CD14-positive monocyte (primary cell): ENCODE measurements around the gene MFNG. TPM values are rescaled to one million over a fixed set of nuclear protein-coding genes. Genes with fewer than 3 reads are reported as not detected.

Experiments used
- DNase-seq, 3 donors: peaks; one replicate each; pipeline ENCODE4 v3.0.0-alpha.2; 2011 to 2022
- H2AFZ ChIP-seq: 2 replicates; pipeline ENCODE4 v1.6.0; 2012; ENCODE audit warnings: mild to moderate bottlenecking, low read depth, low read length, inconsistent platforms; ENCODE audit not compliant: insufficient read depth, poor library complexity, severe bottlenecking
- H3K27ac ChIP-seq, 2 donors: 1 replicate in 1 of 2; 2 replicates in 1 of 2; pipeline ENCODE4 v1.5.1; 2012 to 2013; ENCODE audit warnings: low read length in 2 of 2, control low read depth in 1 of 2, inconsistent platforms in 1 of 2, low read depth in 1 of 2, mild to moderate bottlenecking in 1 of 2
- H3K27me3 ChIP-seq, 2 donors: one replicate each; pipeline versions ENCODE4 v1.6.0 to v1.6.1; 2011 to 2013; ENCODE audit warnings: low read length in 2 of 2; ENCODE audit not compliant: control insufficient read depth in 2 of 2, insufficient read depth in 2 of 2
- H3K36me3 ChIP-seq, 2 donors: replicated peaks in 1 of 2; 1 replicate in 1 of 2; 2 replicates in 1 of 2; pipeline versions ENCODE4 v1.5.1 to v1.6.1; 2012 to 2013; ENCODE audit warnings: low read length in 2 of 2, control low read depth in 1 of 2, inconsistent platforms in 1 of 2, mild to moderate bottlenecking in 1 of 2; ENCODE audit not compliant: insufficient read depth in 2 of 2, control insufficient read depth in 1 of 2
- H3K4me1 ChIP-seq, 2 donors: 1 replicate in 1 of 2; 2 replicates in 1 of 2; pipeline versions ENCODE4 v1.5.1 to v1.6.1; 2012 to 2013; ENCODE audit warnings: low read length in 2 of 2, control low read depth in 1 of 2, inconsistent platforms in 1 of 2, mild to moderate bottlenecking in 1 of 2, moderate library complexity in 1 of 2; ENCODE audit not compliant: insufficient read depth in 2 of 2, control insufficient read depth in 1 of 2
- H3K4me2 ChIP-seq: replicated peaks from 2 replicates; pipeline ENCODE3; 2012; ENCODE audit warnings: low read length, moderate library complexity, mild to moderate bottlenecking; ENCODE audit not compliant: poor library complexity, severe bottlenecking; ENCODE audit errors: extremely low read depth
- H3K4me3 ChIP-seq, 3 experiments: fragments of 200-600 bp in 1 of 3; sonication (generic) in 1 of 3; replicated peaks in 1 of 3; 1 replicate in 2 of 3; 2 replicates in 1 of 3; pipeline ENCODE4 v1.5.1; 2011 to 2013; ENCODE audit warnings: low read length in 3 of 3, mild to moderate bottlenecking in 3 of 3, control low read depth in 2 of 3, low read depth in 2 of 3, inconsistent platforms in 1 of 3, moderate library complexity in 1 of 3
- H3K79me2 ChIP-seq: 2 replicates; pipeline ENCODE4 v1.6.0; 2012; ENCODE audit warnings: mild to moderate bottlenecking, control low read depth, inconsistent platforms, low read length, moderate library complexity; ENCODE audit not compliant: insufficient read depth
- H3K9ac ChIP-seq: 2 replicates; pipeline ENCODE4 v1.6.0; 2017; ENCODE audit warnings: low read length, mild to moderate bottlenecking; ENCODE audit not compliant: insufficient read depth, poor library complexity, severe bottlenecking
- H3K9me3 ChIP-seq, 2 donors: replicated peaks in 1 of 2; 1 replicate in 1 of 2; 2 replicates in 1 of 2; pipeline versions ENCODE4 v1.5.1 to v1.6.1; 2012 to 2013; ENCODE audit warnings: low read length in 2 of 2, control low read depth in 1 of 2; ENCODE audit not compliant: control insufficient read depth in 1 of 2, insufficient read depth in 1 of 2
- H4K20me1 ChIP-seq: 2 replicates; pipeline ENCODE4 v1.6.0; 2012; ENCODE audit warnings: mild to moderate bottlenecking, low read length, control low read depth, moderate library complexity; ENCODE audit not compliant: insufficient read depth
- H3K27ac Mint-ChIP-seq, 7 donors: one replicate each; pipeline ENCODE4 v1.8.0; 2020; ENCODE audit warnings: mild to moderate bottlenecking in 7 of 7, mixed read lengths in 7 of 7, moderate library complexity in 6 of 7, inconsistent platforms in 2 of 7
- H3K27me3 Mint-ChIP-seq, 3 donors: one replicate each; pipeline ENCODE4 v1.8.0; 2021 to 2022; ENCODE audit warnings: low read depth in 3 of 3, mild to moderate bottlenecking in 3 of 3, mixed read lengths in 3 of 3, moderate library complexity in 3 of 3, inconsistent platforms in 1 of 3
- H3K36me3 Mint-ChIP-seq, 2 donors: one replicate each; pipeline ENCODE4 v1.8.0; 2020; ENCODE audit warnings: mixed read lengths in 2 of 2, inconsistent platforms in 1 of 2, mild to moderate bottlenecking in 1 of 2
- H3K4me1 Mint-ChIP-seq: one replicate; pipeline ENCODE4 v1.8.0; 2020; ENCODE audit warnings: mild to moderate bottlenecking, mixed read lengths
- H3K4me3 Mint-ChIP-seq, 2 donors: one replicate each; pipeline ENCODE4 v1.8.0; 2020; ENCODE audit warnings: mild to moderate bottlenecking in 2 of 2, mixed read lengths in 2 of 2, moderate library complexity in 1 of 2
- H3K9me3 Mint-ChIP-seq, 7 donors: one replicate each; pipeline ENCODE4 v1.8.0; 2020 to 2022; ENCODE audit warnings: mixed read lengths in 7 of 7, mild to moderate bottlenecking in 6 of 7, moderate library complexity in 6 of 7, inconsistent platforms in 2 of 7
- WGBS: methylation state at CpG from one replicate; pipeline ENCODE4 v1.1.5; 2013; ENCODE audit warnings: missing lambda C conversion rate; ENCODE audit not compliant: insufficient coverage; 5-methylcytosine and 5-hydroxymethylcytosine counted together
- intact Hi-C, 2 donors: fragments of 100-400 bp; cut with micrococcal nuclease; formaldehyde crosslinking; loops; one replicate each; pipeline versions ENCODE4 v1.15.0 to v1.15.1; 2023
- polyA plus RNA-seq, 3 donors: library from polyadenylated mRNA; depleted of rRNA in 1 of 3; unstranded in 2 of 3; stranded (reverse) in 1 of 3; fragments of 300-500 nt in 2 of 3; fragments of >200 nt in 1 of 3; fragmentation: Illumina TruSeq in 2 of 3; gene quantifications; 1 replicate in 2 of 3; 2 replicates in 1 of 3; pipeline ENCODE4 v1.2.3, GENCODE V29; 2012 to 2021
- TF ChIP-seq, protein P1 (sequence below): fragments of 200-600 bp; IDR thresholded peaks from one replicate; pipeline ENCODE4 v1.8.0; 2022; ENCODE audit warnings: antibody characterized with exemption, mild to moderate bottlenecking

Gene MFNG
- polyA plus RNA-seq, 3 donors, result 84.1 to 196 (median 181) TPM

DNA sequence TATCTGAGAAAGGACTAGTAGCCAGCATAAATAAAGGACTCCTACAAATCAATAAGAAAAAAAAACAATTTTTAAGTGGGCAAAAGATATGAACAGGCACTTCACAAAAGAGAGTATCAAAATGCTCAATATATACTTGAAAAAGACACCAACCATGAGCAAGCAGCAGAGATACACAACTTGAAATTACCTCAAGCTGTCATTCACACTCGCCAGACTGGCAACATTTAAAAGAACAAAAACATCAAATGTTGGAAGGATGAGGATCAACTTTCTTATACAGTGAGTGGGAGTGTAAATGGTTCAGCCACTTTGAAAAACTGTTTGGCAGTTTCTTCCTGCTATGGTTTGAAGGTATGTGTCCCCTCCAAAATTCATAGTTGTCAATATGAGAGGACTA is 35.0 kb downstream of the MFNG start:
- Histone ChIP-seq H3K79me2 (no peaks in the 10 kb centered on the region), H3K36me3 (no peaks in the 10 kb centered on the region), H3K9me3 (no peaks in the 10 kb centered on the region), H3K4me1 (peaks cover 22 to 27% of the 10 kb centered on the region in 2 donors), H4K20me1 (no peaks in the 10 kb centered on the region), H3K4me2 (no peak overlapping the region), H3K9ac (no peak overlapping the region), H3K4me3 (no peak overlapping the region), H3K27me3 (no peaks in the 10 kb centered on the region), H3K27ac (no peak overlapping the region), H2AFZ (no peak overlapping the region)
- intact Hi-C loops, result no loop called here
- Mint-ChIP-seq H3K27me3 (peaks cover 6 to 20% (median 15%) of the 10 kb centered on the region in 3 donors), H3K9me3 (peaks cover 0 to 1% (median 0%) of the 10 kb centered on the region in 7 donors), H3K4me1 (peaks cover 25% of the 10 kb centered on the region), H3K27ac (no peak overlapping the region), H3K36me3 (no peaks in the 10 kb centered on the region), H3K4me3 (no peak overlapping the region)
- no peak for DNase-seq
- no CpG with 5 or more reads among the region's 1 CpG for WGBS
- TF ChIP-seq, protein P1, sequence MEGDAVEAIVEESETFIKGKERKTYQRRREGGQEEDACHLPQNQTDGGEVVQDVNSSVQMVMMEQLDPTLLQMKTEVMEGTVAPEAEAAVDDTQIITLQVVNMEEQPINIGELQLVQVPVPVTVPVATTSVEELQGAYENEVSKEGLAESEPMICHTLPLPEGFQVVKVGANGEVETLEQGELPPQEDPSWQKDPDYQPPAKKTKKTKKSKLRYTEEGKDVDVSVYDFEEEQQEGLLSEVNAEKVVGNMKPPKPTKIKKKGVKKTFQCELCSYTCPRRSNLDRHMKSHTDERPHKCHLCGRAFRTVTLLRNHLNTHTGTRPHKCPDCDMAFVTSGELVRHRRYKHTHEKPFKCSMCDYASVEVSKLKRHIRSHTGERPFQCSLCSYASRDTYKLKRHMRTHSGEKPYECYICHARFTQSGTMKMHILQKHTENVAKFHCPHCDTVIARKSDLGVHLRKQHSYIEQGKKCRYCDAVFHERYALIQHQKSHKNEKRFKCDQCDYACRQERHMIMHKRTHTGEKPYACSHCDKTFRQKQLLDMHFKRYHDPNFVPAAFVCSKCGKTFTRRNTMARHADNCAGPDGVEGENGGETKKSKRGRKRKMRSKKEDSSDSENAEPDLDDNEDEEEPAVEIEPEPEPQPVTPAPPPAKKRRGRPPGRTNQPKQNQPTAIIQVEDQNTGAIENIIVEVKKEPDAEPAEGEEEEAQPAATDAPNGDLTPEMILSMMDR, result no peak

DNA sequence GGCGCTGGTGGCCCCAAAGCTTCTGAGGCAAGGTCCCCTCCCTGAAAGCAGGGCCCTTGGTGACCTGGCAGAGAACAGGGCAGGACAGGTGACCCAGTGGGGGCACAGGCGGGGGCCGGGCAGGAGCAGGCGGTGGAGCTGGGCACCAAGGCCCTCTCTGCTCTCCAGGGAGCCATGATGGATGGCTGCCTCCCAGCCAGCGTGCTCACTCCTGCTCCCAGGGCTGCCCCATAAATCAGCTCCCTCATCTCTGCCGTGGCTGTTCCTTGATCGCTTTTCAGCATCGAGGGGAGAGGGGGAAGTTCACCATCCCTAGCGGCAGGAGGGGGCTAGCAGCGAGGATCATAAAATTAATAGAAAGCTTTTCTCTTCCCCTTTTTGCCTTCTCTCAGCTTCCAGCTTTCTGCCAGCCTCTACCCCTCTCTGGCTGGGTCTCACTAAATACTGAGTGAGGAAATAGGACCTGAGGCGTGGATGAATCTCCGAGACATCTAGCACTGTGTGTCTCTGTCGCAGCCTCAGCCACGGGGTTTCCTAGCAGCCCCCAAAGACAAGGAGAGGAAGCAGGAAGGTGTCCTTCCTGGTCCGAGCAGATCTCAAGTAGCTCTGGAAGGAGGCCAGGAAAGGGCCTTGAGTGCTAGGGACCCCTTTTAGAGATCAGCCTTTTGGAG is 36.7 kb downstream of the MFNG start:
- Mint-ChIP-seq H3K9me3 (peaks cover 0 to 1% (median 0%) of the 10 kb centered on the region in 7 donors), H3K27ac (peak overlapping the region in 1 of 7 donors; percentile 15), H3K4me3 (no peak overlapping the region), H3K36me3 (no peaks in the 10 kb centered on the region), H3K4me1 (peaks cover 20% of the 10 kb centered on the region), H3K27me3 (peaks cover 9 to 15% (median 13%) of the 10 kb centered on the region in 3 donors)
- 30% methylated on average over 7 of the region's 15 CpGs for WGBS
- Histone ChIP-seq H4K20me1 (no peaks in the 10 kb centered on the region), H3K9me3 (no peaks in the 10 kb centered on the region), H3K27ac (no peak overlapping the region), H3K4me3 (no peak overlapping the region), H3K36me3 (no peaks in the 10 kb centered on the region), H3K79me2 (no peaks in the 10 kb centered on the region), H2AFZ (no peak overlapping the region), H3K4me2 (no peak overlapping the region), H3K4me1 (peaks cover 24 to 30% of the 10 kb centered on the region in 2 donors), H3K27me3 (no peaks in the 10 kb centered on the region), H3K9ac (peak overlapping the region; percentile 21)
- intact Hi-C loops, result no loop called here
- peak in 1 of 3 donors; percentile 17 for DNase-seq
- TF ChIP-seq, protein P1, result peak; percentile 10
